OCI-LY1 (cell line): ENCODE results near the gene OLIG2.

ENCODE experiments used
- CTCF ChIP-seq: fragments of 200-600 bp; sonication (generic), shearing (Covaris generic); IDR thresholded peaks from 2 replicates; pipeline ENCODE4 v1.5.1; 2017; ENCODE audit warnings: mild to moderate bottlenecking, antibody characterized with exemption, low read length, moderate library complexity, mixed read lengths
- EZH2 ChIP-seq: fragments of 200-600 bp; sonication (generic), shearing (Covaris generic); IDR thresholded peaks from 2 replicates; pipeline ENCODE4 v1.8.0; 2017; ENCODE audit warnings: borderline replicate concordance, mixed run types, mild to moderate bottlenecking, antibody characterized with exemption, low read length, moderate library complexity, mixed read lengths

GRCh38 chr21:32976791-32977190, 48.9 kb upstream of the OLIG2 start:
- TF ChIP-seq CTCF (no peak), EZH2 (no peak)
